GM21526 (cell line): Measurements from ENCODE around the gene GPR37.

Experiments
- ATAC-seq: cut with Tn5 transposase; IDR thresholded peaks from one replicate; pipeline ENCODE4 v1.9.1; 2021; ENCODE audit warnings: moderate library complexity; ENCODE audit not compliant: unreplicated experiment, low FRiP score

Gene GPR37, protein sequence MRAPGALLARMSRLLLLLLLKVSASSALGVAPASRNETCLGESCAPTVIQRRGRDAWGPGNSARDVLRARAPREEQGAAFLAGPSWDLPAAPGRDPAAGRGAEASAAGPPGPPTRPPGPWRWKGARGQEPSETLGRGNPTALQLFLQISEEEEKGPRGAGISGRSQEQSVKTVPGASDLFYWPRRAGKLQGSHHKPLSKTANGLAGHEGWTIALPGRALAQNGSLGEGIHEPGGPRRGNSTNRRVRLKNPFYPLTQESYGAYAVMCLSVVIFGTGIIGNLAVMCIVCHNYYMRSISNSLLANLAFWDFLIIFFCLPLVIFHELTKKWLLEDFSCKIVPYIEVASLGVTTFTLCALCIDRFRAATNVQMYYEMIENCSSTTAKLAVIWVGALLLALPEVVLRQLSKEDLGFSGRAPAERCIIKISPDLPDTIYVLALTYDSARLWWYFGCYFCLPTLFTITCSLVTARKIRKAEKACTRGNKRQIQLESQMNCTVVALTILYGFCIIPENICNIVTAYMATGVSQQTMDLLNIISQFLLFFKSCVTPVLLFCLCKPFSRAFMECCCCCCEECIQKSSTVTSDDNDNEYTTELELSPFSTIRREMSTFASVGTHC

DNA sequence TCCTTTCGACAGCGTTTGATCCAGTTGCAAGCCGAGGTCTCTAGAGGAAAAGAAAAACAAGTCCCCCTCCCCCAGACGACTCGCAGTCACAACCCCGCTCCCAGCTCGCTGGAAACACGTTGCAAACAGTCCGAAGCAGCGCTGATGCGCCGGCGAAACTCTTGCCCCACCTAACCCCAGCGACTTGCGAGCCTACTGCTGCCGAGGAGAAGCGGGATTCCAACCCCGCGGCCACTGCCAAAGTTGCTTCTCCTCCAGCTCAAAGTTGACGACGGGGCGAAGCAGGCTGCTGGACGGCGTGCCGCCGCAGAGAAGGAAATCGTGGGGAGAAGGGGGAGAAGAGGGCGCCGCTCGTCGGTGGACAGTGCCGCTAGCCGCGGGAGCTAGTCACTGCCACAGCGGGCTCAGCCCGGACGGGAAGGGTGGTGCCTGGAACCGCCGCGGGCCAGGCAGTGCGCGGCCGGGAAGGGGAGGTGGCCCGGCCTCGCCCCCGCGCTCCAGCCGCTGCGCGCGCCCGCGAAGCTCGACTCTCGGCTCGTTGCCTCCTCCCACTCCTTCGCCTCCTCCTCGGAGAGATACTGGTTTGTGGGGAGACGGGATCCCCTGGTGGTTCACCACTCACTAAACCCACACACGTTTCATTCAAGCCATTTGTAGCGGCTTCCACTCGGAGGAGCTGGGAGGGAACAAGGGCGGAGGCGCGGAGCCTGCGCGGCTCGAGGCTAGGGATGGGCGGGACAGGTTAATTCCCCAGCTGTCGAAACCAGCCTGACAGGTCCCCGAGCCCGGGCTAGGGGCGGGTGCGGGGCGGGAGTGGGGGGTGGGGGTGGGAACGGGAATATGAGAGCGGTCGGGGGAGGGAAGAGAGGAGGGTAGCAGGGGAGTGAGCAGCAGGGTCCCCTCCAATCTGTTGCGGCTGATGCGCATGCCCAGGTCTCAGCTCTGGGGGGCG, at the start of gene GPR37:
Gene GPR37 (minus strand): TSS at position 392 of the 952 bp plus-strand sequence. CDS start 816 bp downstream, outside the sequence.
- peak; percentile 85 for ATAC-seq

DNA sequence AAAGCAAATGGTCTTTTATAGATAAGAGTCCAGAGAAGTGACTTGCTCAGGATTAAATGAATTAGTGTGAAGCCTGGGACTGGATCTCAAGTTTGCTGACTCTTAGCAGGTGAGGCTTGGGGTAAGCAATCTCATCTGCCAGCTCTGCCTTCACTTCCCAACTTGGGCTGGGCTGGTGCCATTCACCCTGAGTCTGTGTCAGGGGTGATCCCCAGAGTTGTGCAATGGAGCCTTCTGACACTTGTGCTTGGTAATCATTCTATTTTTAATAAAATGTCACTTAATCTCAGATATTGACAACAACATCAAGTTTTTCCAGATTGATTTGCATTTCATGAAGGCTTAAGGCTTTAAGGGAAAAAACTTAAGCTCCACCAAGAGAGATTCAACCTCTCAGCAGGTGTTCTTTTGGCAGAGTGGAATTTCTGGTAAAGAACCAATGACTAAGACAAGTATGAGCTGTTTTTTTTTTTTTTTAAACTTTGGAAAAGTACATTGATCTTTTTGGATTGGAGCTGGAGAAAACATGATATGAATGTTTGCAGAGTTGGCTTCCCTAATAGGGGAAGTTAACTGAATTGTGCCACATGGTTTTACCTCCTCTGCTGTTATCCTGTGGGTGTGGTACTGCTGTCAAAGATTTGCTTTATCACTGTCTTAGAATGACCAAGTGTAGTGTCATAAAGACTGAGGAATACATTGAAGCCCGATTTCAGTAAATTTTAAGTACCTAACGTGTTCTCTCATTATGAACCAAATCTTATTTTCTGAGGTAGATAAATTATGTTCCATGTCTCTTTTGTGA, 48.6 kb upstream of the GPR37 start:
- no peak for ATAC-seq

DNA sequence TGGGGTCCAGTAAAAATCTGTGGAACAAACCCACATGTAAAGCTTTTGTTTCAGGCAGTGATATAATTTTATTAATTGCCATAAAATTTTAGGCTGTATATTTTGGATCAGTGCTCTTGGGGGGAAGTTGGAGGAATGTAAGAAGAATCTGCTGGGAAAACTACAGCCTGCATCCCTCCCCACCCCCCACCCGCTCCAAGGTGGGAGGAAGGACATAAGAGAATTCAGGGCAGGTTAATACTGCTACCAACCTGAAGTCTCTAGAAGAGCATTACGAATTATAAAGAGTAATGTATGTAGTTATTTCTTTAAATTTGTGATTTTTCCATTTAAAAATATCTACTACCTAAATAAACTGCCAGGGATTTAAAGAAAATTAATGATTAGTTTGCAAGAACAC, 47.2 kb upstream of the GPR37 start:
- ATAC-seq = no peak

DNA sequence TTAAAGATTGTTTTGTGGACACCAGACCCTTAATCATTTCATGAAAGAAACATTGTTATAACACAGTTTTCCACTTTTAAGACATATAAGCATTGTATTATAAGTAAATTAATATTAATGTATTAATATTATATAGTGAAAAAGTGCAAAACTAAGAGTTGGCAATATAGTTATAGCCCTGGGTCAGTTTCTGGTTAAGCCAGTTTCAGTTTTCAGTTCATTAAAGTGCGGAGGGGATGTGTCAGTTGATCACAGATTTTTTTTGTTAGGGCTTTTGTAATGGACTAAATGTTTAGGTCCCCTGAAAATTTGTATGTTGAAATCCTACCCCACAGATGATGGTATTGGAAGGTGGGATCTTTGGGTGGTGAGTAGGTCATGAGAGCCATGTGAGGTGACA, 45.7 kb upstream of the GPR37 start:
- no peak for ATAC-seq

DNA sequence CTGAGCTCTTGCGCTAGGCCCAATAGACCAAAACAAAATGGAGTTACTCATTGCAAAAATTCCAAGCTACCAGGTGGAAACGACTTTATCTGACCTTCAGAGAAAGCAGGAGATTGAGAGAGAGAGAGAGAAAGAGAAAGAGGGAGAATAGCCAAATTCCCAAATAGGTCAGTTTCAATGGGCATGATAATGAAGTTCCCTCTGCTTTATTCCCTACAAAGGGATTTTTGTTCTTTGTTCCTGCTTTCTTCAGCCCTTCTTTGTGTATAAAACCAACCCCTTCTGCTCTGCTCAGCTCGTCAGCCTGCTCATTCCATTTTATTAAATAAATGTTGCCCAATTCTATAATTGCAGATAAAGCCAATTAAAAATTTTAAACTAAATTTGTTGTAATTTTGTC, 45.0 kb upstream of the GPR37 start:
- no peak for ATAC-seq

DNA sequence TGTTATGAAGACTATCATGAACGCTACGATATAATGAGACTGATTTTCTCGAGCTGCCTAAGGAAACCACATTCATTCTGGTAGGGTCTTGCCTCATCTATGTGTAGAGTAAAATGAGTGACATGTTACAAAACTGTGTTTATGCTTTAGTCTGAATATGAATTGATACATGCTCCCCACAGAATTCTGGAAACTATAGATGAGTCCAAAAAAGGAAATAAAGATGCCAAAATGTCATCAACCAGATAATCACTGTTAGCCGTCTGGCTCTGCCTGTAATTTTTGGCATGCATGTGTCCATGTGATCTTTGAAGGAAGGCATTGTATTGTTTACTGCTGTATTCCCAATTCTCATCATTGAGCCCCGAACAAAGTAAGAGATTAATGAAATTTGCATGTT, 42.6 kb upstream of the GPR37 start:
- no peak for ATAC-seq

DNA sequence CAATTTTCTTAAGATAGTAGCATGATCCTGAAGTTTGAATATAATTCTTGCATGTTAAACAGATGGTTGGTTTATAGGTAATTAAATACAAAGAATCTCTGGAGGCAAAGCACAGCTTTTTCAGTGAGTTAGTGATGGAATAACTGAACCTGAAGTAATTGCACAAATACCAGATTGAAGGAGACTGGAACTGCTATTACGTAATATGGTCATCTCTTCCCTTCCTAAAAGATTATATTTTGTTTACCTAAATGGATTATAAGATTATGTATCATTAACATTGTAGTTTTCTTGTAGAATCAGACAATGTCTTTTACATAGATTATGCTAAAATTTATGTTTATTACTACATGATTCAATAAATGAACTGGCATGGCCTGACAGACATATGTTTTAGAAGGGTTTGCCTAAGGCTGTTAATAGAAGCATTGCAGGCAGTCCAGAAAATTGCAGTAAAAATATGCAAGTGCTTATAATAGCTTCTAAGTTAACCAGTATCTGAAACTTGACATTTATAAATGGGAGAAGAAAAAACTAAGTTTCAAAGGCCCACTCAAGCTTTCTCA, 35.8 kb upstream of the GPR37 start:
- ATAC-seq = no peak

DNA sequence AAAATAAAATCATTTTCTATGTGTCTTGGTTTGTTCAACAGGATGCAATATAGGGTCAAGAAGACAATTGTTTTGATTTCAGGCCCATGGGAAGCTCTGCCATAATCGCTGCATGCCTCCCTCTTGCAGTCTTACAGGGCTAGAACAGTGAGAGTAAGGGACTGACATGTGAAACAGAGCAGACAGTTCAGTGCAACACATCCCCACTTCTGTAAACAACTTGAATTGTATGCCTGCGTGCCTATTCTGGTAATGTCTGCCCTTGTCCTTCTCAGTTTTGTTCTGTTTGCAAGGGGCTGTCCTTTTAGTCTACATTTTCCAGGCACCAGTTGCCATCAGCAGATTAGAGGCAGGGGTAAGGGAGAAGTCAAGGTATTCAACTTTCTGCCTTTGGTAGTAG, 34.8 kb upstream of the GPR37 start:
- ATAC-seq = no peak

DNA sequence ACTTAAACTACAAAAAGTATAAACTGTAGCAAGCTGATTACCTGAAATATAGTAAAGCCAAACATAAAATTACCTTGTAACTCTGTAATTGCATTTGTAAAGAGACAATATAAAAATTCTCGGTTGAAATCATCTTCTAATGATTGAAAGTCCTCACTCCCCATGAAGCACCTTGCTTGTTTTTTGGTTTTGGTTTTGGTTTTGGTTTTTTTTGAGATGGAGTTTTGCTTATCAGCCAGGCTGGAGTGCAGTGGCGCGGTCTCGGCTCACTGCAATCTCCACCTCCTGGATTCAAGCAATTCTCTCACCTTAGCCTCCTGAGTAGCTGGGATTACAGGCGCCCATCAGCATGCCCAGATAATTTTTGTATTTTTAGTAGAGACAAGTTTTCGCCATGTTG, 33.9 kb upstream of the GPR37 start:
- no peak for ATAC-seq

DNA sequence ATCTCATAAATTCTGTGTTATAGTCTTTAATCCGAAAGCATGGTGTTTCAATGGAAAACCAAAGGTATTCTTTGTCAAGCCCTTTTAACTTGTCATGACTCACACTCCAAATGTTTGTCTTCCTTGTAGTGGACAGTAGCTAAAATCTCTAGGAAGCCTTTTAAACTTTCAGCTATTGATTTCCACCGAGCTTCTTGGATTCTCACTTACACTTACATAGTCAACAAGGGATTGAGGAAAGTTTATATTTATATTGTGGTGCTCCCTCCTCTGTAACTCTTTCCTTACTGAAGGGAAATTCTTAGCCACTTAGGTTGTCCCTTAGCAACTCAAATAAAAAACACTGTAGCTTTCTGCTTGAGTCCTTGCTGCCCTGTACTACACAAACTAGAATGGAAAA, 31.2 kb upstream of the GPR37 start:
- no peak for ATAC-seq

DNA sequence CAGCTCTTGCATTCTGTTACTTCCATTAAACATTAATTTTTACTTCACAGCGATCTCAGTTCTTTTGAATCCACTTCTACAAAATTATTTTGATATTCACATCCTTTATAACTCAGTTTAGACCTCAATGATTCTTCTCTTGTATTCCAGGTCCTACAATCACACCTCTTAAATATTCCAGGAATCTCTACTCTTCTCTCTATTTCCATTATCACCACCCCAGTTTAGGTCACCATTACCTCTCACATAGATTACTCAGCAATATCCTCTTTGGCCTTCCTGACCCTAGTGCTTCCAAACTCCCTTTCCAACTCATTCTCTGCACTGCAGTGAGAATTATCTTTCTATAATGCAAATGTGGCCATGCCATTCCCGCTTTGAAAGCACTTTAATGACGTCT, 27.1 kb upstream of the GPR37 start:
- ATAC-seq = no peak

DNA sequence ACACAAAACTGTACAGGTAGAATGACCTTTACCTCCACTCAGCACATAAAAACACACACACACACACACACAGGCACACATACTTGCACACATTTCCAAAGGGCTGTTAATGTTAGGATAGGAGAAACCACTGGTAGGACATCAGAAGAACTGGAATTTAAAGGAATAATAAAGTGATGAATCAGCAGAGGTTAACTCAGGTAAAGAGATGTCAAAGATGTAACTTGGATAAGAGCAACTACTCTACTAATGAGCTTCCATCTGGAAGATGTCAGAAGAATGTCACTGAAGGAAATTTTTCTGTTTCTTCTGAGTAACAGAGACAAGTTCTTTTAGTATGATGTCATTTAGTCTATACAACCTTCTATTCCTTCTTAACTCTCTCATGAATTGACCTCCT, 26.4 kb upstream of the GPR37 start:
- ATAC-seq = no peak

DNA sequence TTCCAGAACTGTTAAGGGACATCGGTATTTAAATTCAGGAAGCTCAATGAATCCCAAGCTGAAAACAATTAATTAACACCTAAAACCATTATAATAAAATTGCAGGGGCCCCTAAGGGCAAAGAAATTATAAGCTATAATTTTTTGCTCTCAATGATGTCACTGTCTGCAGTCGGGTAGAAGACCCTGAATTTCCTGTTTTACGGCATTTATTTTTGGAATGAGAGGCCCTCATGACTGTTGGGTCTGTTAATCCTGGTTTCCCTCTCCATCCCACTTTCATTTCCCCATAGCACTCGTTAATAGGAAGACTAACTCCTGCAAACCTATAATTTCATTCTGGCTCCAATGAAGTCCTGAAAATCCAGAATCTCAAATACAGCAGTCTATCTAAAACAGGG, 25.8 kb upstream of the GPR37 start:
- ATAC-seq = no peak

DNA sequence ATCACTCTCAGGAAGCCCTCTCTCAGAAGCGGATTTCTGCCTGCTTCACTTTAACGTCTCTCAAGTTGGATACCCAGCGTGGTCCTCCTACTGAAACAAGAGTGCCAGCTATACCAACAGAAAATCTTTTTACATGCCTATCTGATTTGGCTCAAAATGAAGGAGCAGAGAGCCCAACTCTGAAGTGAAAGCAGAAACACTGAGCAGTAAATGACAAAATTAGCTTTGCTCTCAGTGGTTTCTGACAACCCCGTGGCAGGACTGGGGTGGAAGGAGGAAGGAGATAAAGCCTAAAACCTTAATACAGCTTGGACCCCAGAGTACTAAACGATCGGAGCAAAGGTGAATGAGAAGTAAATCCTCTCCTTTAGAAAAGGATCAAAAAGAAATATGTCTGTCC, 25.1 kb upstream of the GPR37 start:
- ATAC-seq = no peak

DNA sequence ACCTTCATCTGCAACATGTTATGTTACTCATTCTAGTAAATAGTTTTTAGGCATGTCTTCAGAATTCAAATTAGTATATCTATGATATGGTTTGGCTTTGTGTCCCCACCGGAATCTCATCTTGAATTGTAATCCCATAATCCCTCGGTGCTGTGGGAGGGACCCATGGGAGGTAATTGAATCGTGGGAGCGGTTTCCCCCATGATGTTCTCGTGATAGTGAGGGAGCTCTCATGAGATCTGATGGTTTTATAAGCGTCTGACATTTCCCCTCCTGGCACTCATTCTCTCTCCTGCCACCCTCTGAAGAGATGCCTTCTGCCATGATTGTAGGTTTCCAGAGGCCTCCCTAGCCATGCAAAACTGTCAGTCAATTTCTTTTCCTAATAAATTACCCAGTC, 20.4 kb upstream of the GPR37 start:
- ATAC-seq = no peak

DNA sequence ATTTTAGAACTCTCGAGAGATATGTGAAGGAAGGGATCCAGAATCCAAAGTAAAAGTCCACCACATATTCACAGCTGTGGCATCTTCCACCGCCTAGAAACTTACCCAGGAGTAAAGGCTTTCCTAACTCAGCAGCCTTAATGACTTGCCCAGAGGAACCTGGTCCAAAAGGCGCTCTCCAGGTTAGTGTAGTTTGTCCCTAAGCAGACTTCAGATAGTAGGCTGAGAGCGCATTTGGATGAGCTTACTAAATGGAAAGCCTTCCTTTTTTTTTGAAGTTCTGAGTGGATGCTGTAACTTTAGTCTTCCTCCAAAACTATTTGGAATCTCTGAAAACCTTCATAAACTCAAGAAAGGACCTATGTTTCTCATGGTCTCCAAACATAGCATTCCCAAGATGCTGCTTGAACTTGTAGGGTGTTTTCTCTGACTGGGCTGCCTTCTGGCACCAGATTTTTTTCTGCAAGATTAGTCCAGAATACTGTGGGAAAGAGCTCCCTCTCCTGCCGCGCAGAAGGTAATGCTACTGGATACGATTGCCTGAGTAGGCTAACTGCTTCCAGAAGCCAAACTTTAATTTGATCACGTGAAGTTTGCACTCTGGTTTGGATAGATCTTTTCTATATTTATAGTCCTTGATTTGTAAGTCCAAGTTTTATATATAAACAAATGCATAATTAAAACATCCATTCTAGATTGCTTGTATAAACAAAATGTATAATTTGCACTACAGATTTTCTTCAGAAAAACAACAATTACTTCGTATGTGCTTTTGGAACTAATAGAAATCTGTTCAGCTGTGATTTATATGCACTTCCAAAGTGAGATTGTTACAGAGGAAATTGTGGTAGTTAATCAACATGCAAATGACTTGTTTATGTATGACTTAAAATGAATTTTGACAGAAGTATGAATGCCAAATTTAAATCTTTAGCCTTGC, 19.6 kb upstream of the GPR37 start:
- ATAC-seq = peak; percentile 90

DNA sequence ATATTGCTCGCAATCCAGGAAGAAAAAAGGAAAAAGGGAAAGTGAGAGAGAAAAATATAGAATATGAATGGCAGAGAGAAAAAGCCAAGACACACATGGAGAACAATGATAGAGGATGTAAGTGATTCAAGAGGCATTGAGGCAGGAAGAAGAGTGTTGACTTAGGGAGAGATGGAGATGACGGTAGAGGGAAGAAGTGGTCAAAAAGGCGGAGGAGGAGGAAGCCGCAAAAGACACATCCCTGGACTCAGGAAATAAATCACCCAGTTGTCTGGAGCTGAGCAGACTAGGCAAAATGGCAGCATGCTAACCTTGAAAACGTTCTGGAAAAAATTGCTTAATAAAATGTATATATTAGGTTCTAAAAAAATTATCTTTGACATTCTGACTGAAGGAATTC, 17.7 kb upstream of the GPR37 start:
- no peak for ATAC-seq

DNA sequence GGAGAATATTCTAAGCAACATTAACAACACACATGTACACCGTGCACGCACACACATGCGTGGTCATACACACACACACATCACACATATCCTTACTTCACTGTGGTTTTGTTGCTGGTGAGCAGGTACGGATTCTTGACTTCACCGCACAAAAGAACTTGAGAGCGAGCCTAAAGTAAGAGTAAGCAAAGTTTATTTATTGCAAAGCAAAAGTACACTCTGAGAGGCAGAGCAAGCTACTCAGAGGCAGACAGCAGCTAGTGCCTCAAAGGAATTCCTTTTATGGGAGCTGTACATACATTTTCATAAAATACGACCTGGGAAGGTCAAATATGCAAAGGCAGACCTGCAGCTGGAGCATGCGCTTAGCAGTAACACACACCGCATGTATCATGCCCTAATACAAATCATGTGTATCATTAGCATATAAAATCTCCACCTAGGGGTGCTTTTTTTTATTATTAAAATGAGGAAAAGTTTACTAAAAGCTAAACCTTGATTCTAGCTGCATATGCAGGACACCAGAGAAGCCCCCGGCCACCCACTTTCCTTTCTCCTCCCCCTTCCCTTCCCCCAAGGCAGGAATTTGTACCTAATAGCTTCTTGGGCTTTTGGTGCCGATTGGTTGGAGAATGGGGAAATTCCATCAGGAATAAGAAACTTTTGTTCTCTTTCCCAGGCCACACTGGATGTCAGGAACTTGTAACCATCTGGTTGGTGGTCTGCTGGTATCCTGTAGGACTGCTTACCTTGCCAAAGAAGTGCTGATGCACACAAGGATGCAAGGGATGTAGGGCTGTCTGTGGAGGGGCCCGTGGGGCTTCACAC, 16.5 kb upstream of the GPR37 start:
- ATAC-seq = no peak
